GM12878 (cell line): ENCODE measurements around the gene ZNF888. TPM values are rescaled to one million over a fixed set of nuclear protein-coding genes. Genes with fewer than 3 reads are reported as not detected.

Experiments used
- ATAC-seq: fragments of 200-7000 bp; cut with Tn5 transposase; 3 replicates; pipeline ENCODE4 v1.9.1; 2020; ENCODE audit warnings: mild to moderate bottlenecking, moderate library complexity
- BruUV-seq: library from RNA; stranded (reverse); fragments of 400-500 nt; replicated peaks from 2 replicates; lab custom pipeline; 2021; lab: Mats Ljungman, UMichigan
- CTCF ChIA-PET: fragments of 300-600 bp; sonication (Branson Sonifier 250); formaldehyde crosslinking; extraction: SDS; loops from one replicate; lab custom pipeline; 2021; ENCODE audit warnings: inconsistent platforms; lab: Yijun Ruan, JAX
- POLR2A ChIA-PET: fragments of 350-600 bp; formaldehyde crosslinking; extraction: SDS; loops from one replicate; lab custom pipeline; 2021; ENCODE audit warnings: inconsistent platforms; lab: Charles Lee
- RAD21 ChIA-PET: fragments of 300-600 bp; sonication (Branson Sonifier 250); formaldehyde crosslinking; loops from one replicate; lab custom pipeline; 2023; ENCODE audit warnings: antibody characterized with exemption; ENCODE audit not compliant: unreplicated experiment; lab: Charles Lee
- SMC1A ChIA-PET: fragments of 300-600 bp; sonication (Branson Sonifier 250); formaldehyde crosslinking; loops from one replicate; lab custom pipeline; 2023; ENCODE audit not compliant: unreplicated experiment, uncharacterized antibody; lab: Charles Lee
- DNase-seq: peaks from one replicate; pipeline ENCODE4 v3.0.0-alpha.2; 2011; ENCODE audit warnings: low read depth, low spot score
- FAIRE-seq: peaks from 3 replicates; lab custom pipeline; 2011; peaks lifted over from hg19 to GRCh38; lab: Jason Lieb, UNC
- H2AFZ ChIP-seq: 2 replicates; pipeline ENCODE4 v1.6.0; 2011; ENCODE audit warnings: low read depth, low read length, control low read depth; ENCODE audit not compliant: control insufficient read depth
- H3K27ac ChIP-seq: 2 replicates; pipeline ENCODE4 v1.5.1; 2011; ENCODE audit warnings: control low read depth; ENCODE audit not compliant: control insufficient read depth, insufficient read depth
- H3K27me3 ChIP-seq, 2 experiments: replicated peaks in 1 of 2; 2 replicates each; pipeline versions ENCODE4 v1.6.0 to v1.6.1; 2011; ENCODE audit warnings: low read length in 1 of 2; ENCODE audit not compliant: control insufficient read depth in 2 of 2, insufficient read depth in 2 of 2
- H3K36me3 ChIP-seq, 2 experiments: 2 replicates each; pipeline ENCODE4 v1.5.1; 2011; ENCODE audit warnings: low read length in 1 of 2; ENCODE audit not compliant: control insufficient read depth in 2 of 2, insufficient read depth in 2 of 2
- H3K4me1 ChIP-seq: 2 replicates; pipeline ENCODE4 v1.6.1; 2011; ENCODE audit warnings: mild to moderate bottlenecking, low read length, moderate library complexity, mixed read lengths; ENCODE audit not compliant: control insufficient read depth, insufficient read depth
- H3K4me2 ChIP-seq: 2 replicates; pipeline ENCODE4 v1.6.0; 2011; ENCODE audit warnings: control low read depth; ENCODE audit not compliant: control insufficient read depth, insufficient read depth
- H3K4me3 ChIP-seq: fragments of 200-600 bp; sonication (generic); 2 replicates; pipeline ENCODE4 v1.5.1; 2016
- H3K79me2 ChIP-seq: 2 replicates; pipeline ENCODE4 v1.6.0; 2011; ENCODE audit warnings: low read length; ENCODE audit not compliant: control insufficient read depth, insufficient read depth
- H3K9ac ChIP-seq: 2 replicates; pipeline ENCODE4 v1.8.0; 2011; ENCODE audit warnings: low read length, control low read depth, mixed read lengths; ENCODE audit not compliant: control insufficient read depth, insufficient read depth
- H3K9me3 ChIP-seq: replicated peaks from 3 replicates; pipeline ENCODE4 v1.5.1; 2011; ENCODE audit warnings: mild to moderate bottlenecking, low read length; ENCODE audit not compliant: control insufficient read depth, insufficient read depth
- H4K20me1 ChIP-seq: 2 replicates; pipeline ENCODE4 v1.6.0; 2011; ENCODE audit not compliant: control insufficient read depth, insufficient read depth
- ESRRA ChIP-seq: IDR thresholded peaks from 2 replicates; pipeline ENCODE4 v1.6.1; 2012; ENCODE audit warnings: mild to moderate bottlenecking, low read length, improper control_type of control experiment
- FOXK2 ChIP-seq: fragments of 450-650 bp; IDR thresholded peaks from 2 replicates; pipeline ENCODE4 v1.6.1; 2017; ENCODE audit warnings: mild to moderate bottlenecking, moderate library complexity
- KDM1A ChIP-seq: fragments of 200-600 bp; sonication (generic); IDR thresholded peaks from 2 replicates; pipeline ENCODE4 v1.6.1; 2016; ENCODE audit warnings: borderline replicate concordance
- LARP7 ChIP-seq: fragments of 450-650 bp; IDR thresholded peaks from 2 replicates; pipeline ENCODE4 v1.6.1; 2017; ENCODE audit warnings: mild to moderate bottlenecking
- MEF2B ChIP-seq: fragments of 450-650 bp; IDR thresholded peaks from 2 replicates; pipeline ENCODE4 v1.6.1; 2018; ENCODE audit warnings: mild to moderate bottlenecking, moderate library complexity; ENCODE audit not compliant: partially characterized antibody, poor library complexity, severe bottlenecking
- NFXL1 ChIP-seq: fragments of 450-650 bp; IDR thresholded peaks from 2 replicates; pipeline ENCODE4 v1.6.1; 2017; ENCODE audit warnings: antibody characterized with exemption, mild to moderate bottlenecking, borderline replicate concordance
- NFYA ChIP-seq: IDR thresholded peaks from 2 replicates; pipeline ENCODE4 v1.6.1; 2011; ENCODE audit warnings: low read depth, mild to moderate bottlenecking, low read length, improper control_type of control experiment, borderline replicate concordance
- NKRF ChIP-seq: fragments of 450-650 bp; conservative IDR thresholded peaks from 2 replicates; pipeline ENCODE4 v1.6.1; 2017; ENCODE audit warnings: mild to moderate bottlenecking, moderate library complexity
- PAX8 ChIP-seq: fragments of 450-650 bp; IDR thresholded peaks from 2 replicates; pipeline ENCODE4 v1.6.1; 2017; ENCODE audit warnings: mild to moderate bottlenecking, moderate library complexity
- PML ChIP-seq: IDR thresholded peaks from 2 replicates; pipeline ENCODE4 v1.6.1; 2012; ENCODE audit warnings: low read length, inconsistent platforms
- POLR2AphosphoS5 ChIP-seq: IDR thresholded peaks from 2 replicates; pipeline ENCODE4 v1.6.1; 2011; ENCODE audit warnings: mild to moderate bottlenecking, low read length, inconsistent platforms
- SIN3A ChIP-seq: IDR thresholded peaks from 2 replicates; pipeline ENCODE4 v1.6.1; 2012; ENCODE audit warnings: low read depth, low read length, improper control_type of control experiment
- SREBF1 ChIP-seq: IDR thresholded peaks from 2 replicates; pipeline ENCODE4 v1.6.1; 2012; ENCODE audit warnings: mild to moderate bottlenecking, low read length
- TCF3 ChIP-seq: IDR thresholded peaks from 2 replicates; pipeline ENCODE4 v1.6.1; 2012; ENCODE audit warnings: low read depth, mild to moderate bottlenecking, low read length, borderline replicate concordance; ENCODE audit not compliant: insufficient read depth
- ZBTB4 ChIP-seq: fragments of 450-650 bp; formaldehyde crosslinking; IDR thresholded peaks from 2 replicates; pipeline ENCODE4 v1.4.0; 2022; ENCODE audit warnings: mild to moderate bottlenecking, moderate library complexity
- ZNF384 ChIP-seq: IDR thresholded peaks from 2 replicates; pipeline ENCODE4 v1.6.1; 2012; ENCODE audit warnings: low read depth, mild to moderate bottlenecking, low read length, improper control_type of control experiment, borderline replicate concordance
- WGBS: methylation state at CpG from one replicate; pipeline ENCODE4 v1.1.6; 2016; ENCODE audit warnings: low lambda C conversion rate; ENCODE audit not compliant: insufficient replicate concordance, insufficient coverage; ENCODE audit errors: missing lambda C conversion rate; 5-methylcytosine and 5-hydroxymethylcytosine counted together
- in situ Hi-C: fragments of 300-500 bp; cut with MboI; formaldehyde crosslinking; loops from 9 replicates; pipeline ENCODE4 v1.14.3; 2018; ENCODE audit warnings: mixed read lengths
- intact Hi-C: fragments of 100-400 bp; cut with micrococcal nuclease; formaldehyde crosslinking; loops from one replicate; pipeline ENCODE4 v1.14.2; 2022; ENCODE audit not compliant: unreplicated experiment
- polyA plus RNA-seq, 11 experiments: library from polyadenylated mRNA; depleted of rRNA in 4 of 11; unstranded in 6 of 11; stranded (reverse) in 5 of 11; fragments of >200 nt; fragmentation: Nextera tagmentation in 4 of 11; fragmentation: Illumina TruSeq in 1 of 11; extraction: Ambion mirVana in 4 of 11; extraction: Trizol in 1 of 11; gene quantifications; 1 replicate in 1 of 11; 2 replicates in 10 of 11; pipeline versions ENCODE4 v1.2.1 to v1.2.3, GENCODE V29; 2011 to 2016; ENCODE audit warnings: inconsistent platforms in 2 of 11, missing spikeins in 2 of 11, low read depth in 1 of 11
- total RNA-seq, 4 experiments: library from RNA; depleted of rRNA in 3 of 4; stranded (reverse); fragments of >200 nt in 3 of 4; fragmentation: Illumina TruSeq in 1 of 4; extraction: Trizol in 1 of 4; gene quantifications; 2 replicates each; pipeline versions ENCODE4 v1.2.1 to v1.2.3, GENCODE V29; 2013 to 2021

ZNF888 gene
- total and polyA plus RNA-seq, 10 of the 15 experiments (the other 5 are each of a cell fraction or from before 2014, with no cell fraction given): 0.26 to 4.3 (median 2.7) TPM

GRCh38 chr19:52936151-52936953, 13.1 kb upstream of the ZNF888 start:
- intact Hi-C loops (no loop called here), in situ Hi-C loops (no loop called here)
- ChIA-PET SMC1A (no interaction called here), CTCF (no interaction called here), POLR2A (interaction anchor here (0.5 to 0.6 kb wide), 2 partner anchors 334 to 394 kb away, joined by 3 read pairs; no protein-coding TSS in a partner anchor), RAD21 (no interaction called here)
- no TSS peak for BruUV-seq
- Histone ChIP-seq H2AFZ (no peak overlapping the region), H3K4me1 (peaks cover 6% of the 10 kb centered on the region), H3K9ac (no peak overlapping the region), H4K20me1 (no peaks in the 10 kb centered on the region), H3K9me3 (peaks cover 11% of the 10 kb centered on the region), H3K4me2 (peak overlapping the region; percentile 49; the same call in 1 of the 2 replicates), H3K79me2 (no peaks in the 10 kb centered on the region; the same call in 1 of the 2 replicates), H3K36me3 (peaks cover 0 to 3% of the 10 kb centered on the region in 2 experiments; a peak in 1 of 4 replicates), H3K27me3 (no peaks in the 10 kb centered on the region), H3K4me3 (no peak overlapping the region), H3K27ac (no peak overlapping the region)
- FAIRE-seq (peak; percentile 75), DNase-seq (peak; percentile 36), ATAC-seq (peak; percentile 64)
- 45% methylated on average over 12 of the region's 12 CpGs for WGBS
- TF ChIP-seq LARP7 (no peak), ZBTB4 (CRISPR knock-in tag) (no peak), NFXL1 (no peak), NKRF (no peak), ZNF384 (no peak), FOXK2 (no peak), MEF2B (peak; percentile 65), PML (no peak), KDM1A (no peak), TCF3 (no peak), SIN3A (no peak), POLR2AphosphoS5 (no peak), SREBF1 (no peak), NFYA (no peak), ESRRA (no peak), PAX8 (no peak)
